ENCODE data around the gene MELK.

DNA sequence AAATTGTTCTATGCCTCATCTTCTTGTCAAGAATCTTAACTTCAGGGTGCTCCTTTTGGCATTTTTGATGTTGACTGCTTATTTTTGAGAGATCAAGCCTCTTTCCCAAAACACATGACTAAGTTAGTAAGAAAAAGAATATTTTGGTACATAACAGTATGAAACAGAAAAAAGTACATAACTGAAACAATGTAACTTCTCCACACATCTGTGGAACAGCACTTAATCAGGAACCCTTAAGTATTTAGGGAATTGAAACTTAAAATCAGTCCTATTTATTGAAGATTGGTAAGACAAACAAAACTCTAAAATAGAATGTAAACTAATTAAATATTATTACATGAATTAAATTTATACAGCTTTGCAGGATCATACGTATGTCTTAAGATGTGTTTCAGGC, 103.4 kb downstream of the MELK start:
- TF ChIP-seq POLR2AphosphoS5 (IDR thresholded peaks at IDR 0.05; ENCODE audit: low read depth, low read length) (no peak), ZNF274 (IDR thresholded peaks at IDR 0.05; ENCODE audit: low read depth, low read length) (no peak), SP1 (IDR thresholded peaks at IDR 0.05; ENCODE audit: low read depth) (no peak), POLR2A (IDR thresholded peaks at IDR 0.05; ENCODE audit: borderline replicate concordance, extremely low read depth, insufficient read depth, insufficient read length) (no peak), EZH2phosphoT487 (IDR thresholded peaks at IDR 0.05; ENCODE audit: borderline replicate concordance) (no peak), RAD21 (IDR thresholded peaks at IDR 0.05; ENCODE audit: low read depth) (no peak), JUND (IDR thresholded peaks at IDR 0.05) (no peak), YY1 (IDR thresholded peaks at IDR 0.05; ENCODE audit: extremely low read depth, insufficient replicate concordance, low read depth, low read length) (no peak), EZH2 (IDR thresholded peaks at IDR 0.05) (no peak), SIN3A (IDR thresholded peaks at IDR 0.05; ENCODE audit: low read depth) (no peak), TCF7L2 (IDR thresholded peaks at IDR 0.05; ENCODE audit: borderline replicate concordance, extremely low read depth, insufficient read depth, insufficient read length) (no peak)
- TF ChIP-seq, protein P1, sequence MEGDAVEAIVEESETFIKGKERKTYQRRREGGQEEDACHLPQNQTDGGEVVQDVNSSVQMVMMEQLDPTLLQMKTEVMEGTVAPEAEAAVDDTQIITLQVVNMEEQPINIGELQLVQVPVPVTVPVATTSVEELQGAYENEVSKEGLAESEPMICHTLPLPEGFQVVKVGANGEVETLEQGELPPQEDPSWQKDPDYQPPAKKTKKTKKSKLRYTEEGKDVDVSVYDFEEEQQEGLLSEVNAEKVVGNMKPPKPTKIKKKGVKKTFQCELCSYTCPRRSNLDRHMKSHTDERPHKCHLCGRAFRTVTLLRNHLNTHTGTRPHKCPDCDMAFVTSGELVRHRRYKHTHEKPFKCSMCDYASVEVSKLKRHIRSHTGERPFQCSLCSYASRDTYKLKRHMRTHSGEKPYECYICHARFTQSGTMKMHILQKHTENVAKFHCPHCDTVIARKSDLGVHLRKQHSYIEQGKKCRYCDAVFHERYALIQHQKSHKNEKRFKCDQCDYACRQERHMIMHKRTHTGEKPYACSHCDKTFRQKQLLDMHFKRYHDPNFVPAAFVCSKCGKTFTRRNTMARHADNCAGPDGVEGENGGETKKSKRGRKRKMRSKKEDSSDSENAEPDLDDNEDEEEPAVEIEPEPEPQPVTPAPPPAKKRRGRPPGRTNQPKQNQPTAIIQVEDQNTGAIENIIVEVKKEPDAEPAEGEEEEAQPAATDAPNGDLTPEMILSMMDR (IDR thresholded peaks at IDR 0.05 in 2 of 3, conservative IDR thresholded peaks at IDR 0.05 in 1 of 3; ENCODE audit: borderline replicate concordance in 1 of 3, insufficient read depth in 1 of 3, low read depth in 2 of 3, low read length in 2 of 3): no peak
- TF ChIP-seq, protein P2, sequence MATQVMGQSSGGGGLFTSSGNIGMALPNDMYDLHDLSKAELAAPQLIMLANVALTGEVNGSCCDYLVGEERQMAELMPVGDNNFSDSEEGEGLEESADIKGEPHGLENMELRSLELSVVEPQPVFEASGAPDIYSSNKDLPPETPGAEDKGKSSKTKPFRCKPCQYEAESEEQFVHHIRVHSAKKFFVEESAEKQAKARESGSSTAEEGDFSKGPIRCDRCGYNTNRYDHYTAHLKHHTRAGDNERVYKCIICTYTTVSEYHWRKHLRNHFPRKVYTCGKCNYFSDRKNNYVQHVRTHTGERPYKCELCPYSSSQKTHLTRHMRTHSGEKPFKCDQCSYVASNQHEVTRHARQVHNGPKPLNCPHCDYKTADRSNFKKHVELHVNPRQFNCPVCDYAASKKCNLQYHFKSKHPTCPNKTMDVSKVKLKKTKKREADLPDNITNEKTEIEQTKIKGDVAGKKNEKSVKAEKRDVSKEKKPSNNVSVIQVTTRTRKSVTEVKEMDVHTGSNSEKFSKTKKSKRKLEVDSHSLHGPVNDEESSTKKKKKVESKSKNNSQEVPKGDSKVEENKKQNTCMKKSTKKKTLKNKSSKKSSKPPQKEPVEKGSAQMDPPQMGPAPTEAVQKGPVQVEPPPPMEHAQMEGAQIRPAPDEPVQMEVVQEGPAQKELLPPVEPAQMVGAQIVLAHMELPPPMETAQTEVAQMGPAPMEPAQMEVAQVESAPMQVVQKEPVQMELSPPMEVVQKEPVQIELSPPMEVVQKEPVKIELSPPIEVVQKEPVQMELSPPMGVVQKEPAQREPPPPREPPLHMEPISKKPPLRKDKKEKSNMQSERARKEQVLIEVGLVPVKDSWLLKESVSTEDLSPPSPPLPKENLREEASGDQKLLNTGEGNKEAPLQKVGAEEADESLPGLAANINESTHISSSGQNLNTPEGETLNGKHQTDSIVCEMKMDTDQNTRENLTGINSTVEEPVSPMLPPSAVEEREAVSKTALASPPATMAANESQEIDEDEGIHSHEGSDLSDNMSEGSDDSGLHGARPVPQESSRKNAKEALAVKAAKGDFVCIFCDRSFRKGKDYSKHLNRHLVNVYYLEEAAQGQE (IDR thresholded peaks at IDR 0.05; ENCODE audit: low read depth): no peak
- TF ChIP-seq, protein P3, sequence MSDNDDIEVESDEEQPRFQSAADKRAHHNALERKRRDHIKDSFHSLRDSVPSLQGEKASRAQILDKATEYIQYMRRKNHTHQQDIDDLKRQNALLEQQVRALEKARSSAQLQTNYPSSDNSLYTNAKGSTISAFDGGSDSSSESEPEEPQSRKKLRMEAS (IDR thresholded peaks at IDR 0.05): no peak
